Stimulated activated CD8-positive, alpha-beta memory T cell treated with anti-CD3 and anti-CD28 coated beads, Interleukin-12 subunit alpha, Interleukin-12 subunit beta, amount 100 ng/mL, for 1 hour (primary cell): ENCODE results near the gene COA3.
A peak's percentile ranks its signal among the peaks of the same experiment; 100 is the strongest.
"Not testable (repeated sequence)": the region's sequence is repeated elsewhere in the genome, so short reads cannot be mapped to it uniquely, and the experiment has no call there.

Source experiments
- DNase-seq: peaks from one replicate; pipeline ENCODE4 v3.0.0-alpha.2; 2020; ENCODE audit warnings: low read depth

COA3 gene

GRCh38 chr17:42781639-42782165 lies 16.8 kb downstream of the COA3 start:
- no peak for DNase-seq

- no peak for DNase-seq
Measured at GRCh38 chr17:42780851-42781638, 17.5 kb downstream of the COA3 start.

- no peak for DNase-seq
Measured at GRCh38 chr17:42779936-42780850, 18.3 kb downstream of the COA3 start, which contains the start of gene WNK4. Gene WNK4 (plus strand): TSS chr17:42780610. CDS start chr17:42780699, 89 bp downstream.

- DNase-seq, result no peak
Measured at GRCh38 chr17:42779304-42779935, 19.1 kb downstream of the COA3 start.

GRCh38 chr17:42778570-42778969 lies 19.9 kb downstream of the COA3 start:
- DNase-seq, result no peak

GRCh38 chr17:42775534-42776098 lies 22.9 kb downstream of the COA3 start:
- DNase-seq, result no peak

GRCh38 chr17:42774066-42774745 lies 24.3 kb downstream of the COA3 start:
- DNase-seq, result no peak

GRCh38 chr17:42773290-42774035 lies 25.0 kb downstream of the COA3 start, which contains the start of gene VPS25:
Gene VPS25 (plus strand): TSS chr17:42773449. CDS start chr17:42773476, 27 bp downstream.
- DNase-seq, result peak; percentile 63

GRCh38 chr17:42772945-42773289 lies 25.6 kb downstream of the COA3 start:
- DNase-seq, result no peak

GRCh38 chr17:42769964-42770363 lies 28.5 kb downstream of the COA3 start:
- DNase-seq, result not testable (repeated sequence)

GRCh38 chr17:42768006-42768405 lies 30.5 kb downstream of the COA3 start:
- not testable (repeated sequence) for DNase-seq

GRCh38 chr17:42767512-42767911 lies 31.0 kb downstream of the COA3 start:
- no peak for DNase-seq

GRCh38 chr17:42766124-42766523 lies 32.4 kb downstream of the COA3 start:
- no peak for DNase-seq

GRCh38 chr17:42761638-42762037 lies 36.9 kb downstream of the COA3 start:
- no peak for DNase-seq

GRCh38 chr17:42760652-42761581 lies 37.6 kb downstream of the COA3 start, which contains the start of gene RAMP2:
Gene RAMP2 (plus strand): TSS chr17:42761227. CDS start chr17:42761262, 35 bp downstream.
- no peak for DNase-seq

- DNase-seq, result no peak
Measured at GRCh38 chr17:42759982-42760651, 38.4 kb downstream of the COA3 start.

- DNase-seq, result no peak
Measured at GRCh38 chr17:42754782-42755181, 43.7 kb downstream of the COA3 start.

- DNase-seq, result no peak
Measured at GRCh38 chr17:42751628-42752027, 46.9 kb downstream of the COA3 start.
